ENCODE data around the gene STXBP1.

DNA sequence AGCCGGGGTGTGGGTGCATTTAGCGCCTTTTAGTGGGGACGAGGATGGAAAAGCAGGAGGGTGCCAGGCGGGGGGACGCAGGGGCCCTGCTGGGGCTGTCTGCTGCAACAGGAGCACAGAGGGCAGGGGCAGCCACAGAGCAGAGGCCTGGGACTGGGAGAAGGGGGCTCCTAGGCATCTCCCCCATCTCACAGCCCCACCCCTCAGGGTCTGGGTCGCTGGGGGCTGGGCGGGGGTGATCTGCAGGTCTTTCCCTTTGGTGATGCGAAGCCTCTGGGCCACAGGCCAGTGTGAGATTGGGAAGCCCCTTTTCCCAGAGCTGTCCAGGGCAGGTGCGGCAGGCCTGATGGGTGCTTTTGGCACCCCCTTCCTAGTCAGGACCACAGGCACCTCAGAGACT, 118.2 kb downstream of the STXBP1 start:
- TF ChIP-seq POLR2A (IDR thresholded peaks at IDR 0.05): no peak
- TF ChIP-seq, protein P1, sequence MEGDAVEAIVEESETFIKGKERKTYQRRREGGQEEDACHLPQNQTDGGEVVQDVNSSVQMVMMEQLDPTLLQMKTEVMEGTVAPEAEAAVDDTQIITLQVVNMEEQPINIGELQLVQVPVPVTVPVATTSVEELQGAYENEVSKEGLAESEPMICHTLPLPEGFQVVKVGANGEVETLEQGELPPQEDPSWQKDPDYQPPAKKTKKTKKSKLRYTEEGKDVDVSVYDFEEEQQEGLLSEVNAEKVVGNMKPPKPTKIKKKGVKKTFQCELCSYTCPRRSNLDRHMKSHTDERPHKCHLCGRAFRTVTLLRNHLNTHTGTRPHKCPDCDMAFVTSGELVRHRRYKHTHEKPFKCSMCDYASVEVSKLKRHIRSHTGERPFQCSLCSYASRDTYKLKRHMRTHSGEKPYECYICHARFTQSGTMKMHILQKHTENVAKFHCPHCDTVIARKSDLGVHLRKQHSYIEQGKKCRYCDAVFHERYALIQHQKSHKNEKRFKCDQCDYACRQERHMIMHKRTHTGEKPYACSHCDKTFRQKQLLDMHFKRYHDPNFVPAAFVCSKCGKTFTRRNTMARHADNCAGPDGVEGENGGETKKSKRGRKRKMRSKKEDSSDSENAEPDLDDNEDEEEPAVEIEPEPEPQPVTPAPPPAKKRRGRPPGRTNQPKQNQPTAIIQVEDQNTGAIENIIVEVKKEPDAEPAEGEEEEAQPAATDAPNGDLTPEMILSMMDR (IDR thresholded peaks at IDR 0.05 in 4 of 5, conservative IDR thresholded peaks at IDR 0.05 in 1 of 5): no peak

Measured in gastrocnemius medialis (tissue), 4 donors.